T-helper 9 cell (primary cell): ENCODE data around the gene SPNS2.

Experiments
- DNase-seq: peaks from one replicate; pipeline ENCODE4 v3.0.0-alpha.2; 2020

The SPNS2 gene

GRCh38 chr17:4538236-4539002 is 39.7 kb downstream of the SPNS2 start:
- no peak for DNase-seq

DNA sequence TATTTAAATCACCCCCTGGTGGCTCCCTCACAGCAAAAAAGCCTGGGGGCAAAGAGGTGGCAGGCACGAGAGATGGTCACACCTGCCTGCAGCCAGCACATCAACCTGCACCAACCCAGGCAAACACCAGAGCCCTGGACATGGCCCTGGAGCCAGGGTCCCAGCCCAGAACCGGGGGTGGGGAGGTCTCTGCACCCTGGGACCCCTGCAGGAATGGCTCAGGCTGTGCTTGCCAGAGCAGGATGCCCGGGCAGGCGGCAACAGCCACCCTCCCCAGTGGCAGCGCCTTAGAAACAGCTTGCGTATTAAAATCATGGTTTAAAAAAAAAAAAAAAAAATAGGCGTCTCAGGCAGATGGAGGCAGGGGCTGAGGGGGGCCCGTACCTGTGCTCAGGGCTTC is 40.3 kb downstream of the SPNS2 start:
- DNase-seq, result no peak

DNA sequence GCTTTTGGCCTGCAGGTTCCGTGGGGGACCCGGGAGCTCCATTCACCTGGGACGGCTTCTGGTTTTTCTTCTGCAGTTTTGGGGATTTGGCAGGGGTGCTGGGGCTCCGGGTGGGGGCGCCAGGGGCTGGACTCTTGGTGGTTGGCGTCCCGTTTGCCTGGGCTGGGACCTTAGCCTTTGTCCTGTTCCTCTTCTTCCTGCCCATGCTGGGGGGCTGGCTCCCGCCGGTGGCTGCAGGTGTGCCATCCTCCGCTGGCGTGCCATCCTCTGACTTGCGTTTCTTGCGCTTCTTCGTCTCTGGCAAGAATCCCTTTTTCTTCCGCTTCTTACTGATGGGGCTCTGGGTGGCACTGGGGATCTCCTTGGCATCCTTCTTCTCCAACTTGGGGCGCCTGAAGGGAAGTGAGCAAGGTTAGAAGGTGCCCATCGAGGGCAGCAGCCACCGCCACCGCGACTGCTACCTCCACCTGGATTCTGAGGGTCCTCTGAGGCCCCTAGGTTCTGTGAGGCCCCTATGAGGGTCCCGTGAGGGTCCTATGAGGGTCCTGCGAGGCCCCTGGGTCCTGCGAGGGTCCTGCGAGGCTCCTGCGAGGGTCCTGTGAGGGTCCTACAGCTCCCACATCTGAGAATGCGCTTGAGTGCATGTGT is 41.0 kb downstream of the SPNS2 start:
- no peak for DNase-seq

DNA sequence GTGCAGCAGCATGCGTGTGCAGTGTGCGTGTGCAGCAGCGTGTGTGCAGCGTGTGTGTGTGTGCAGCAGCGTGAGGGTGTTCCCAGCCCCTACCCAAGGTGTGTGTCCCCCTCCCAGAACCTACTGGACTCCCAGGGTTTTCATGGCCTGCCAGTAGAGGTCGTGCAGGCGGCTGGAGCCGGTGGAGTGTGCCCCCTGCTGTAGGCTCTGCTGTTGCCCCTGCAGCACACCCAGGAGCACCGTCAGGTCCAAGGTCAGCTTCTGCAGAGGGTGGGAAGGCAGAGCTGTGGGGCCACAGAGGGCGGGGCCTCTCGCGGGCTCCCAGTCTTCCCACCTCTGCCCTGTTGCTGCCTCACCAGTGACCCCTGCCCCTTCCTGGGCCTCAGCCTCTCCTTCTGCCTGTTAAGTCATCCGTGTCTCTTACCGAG is 41.6 kb downstream of the SPNS2 start:
- no peak for DNase-seq

DNA sequence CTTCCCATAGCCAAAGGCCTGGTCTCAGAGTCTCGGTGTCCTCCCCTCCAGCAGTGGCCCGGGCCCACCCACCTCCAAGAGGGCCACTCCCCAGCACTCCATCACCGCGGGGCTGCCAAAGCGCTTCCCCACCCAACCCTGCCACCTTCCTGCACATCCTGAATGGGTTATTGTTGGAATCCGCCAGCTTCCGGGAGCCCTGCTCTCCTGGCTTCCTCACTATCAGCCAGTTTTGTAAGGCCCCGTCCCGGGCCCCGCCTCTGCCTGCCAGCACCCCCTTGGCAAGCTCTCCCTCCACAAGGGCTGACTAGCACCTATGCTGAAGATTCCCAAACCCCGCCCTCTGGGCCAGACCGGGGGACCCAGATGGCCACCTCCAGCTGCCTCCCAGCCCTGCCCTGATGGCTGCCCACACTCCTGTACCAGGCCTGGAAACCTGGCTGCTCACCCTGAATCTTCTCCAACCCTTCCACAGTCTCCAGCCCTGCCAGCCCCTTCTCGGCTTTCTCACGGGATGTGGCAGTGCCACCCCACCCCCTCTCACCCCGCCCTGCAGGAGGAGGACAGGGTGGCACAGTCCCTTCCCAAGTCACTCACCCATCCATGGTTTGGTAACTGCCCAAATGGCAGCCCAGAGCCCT is 42.1 kb downstream of the SPNS2 start:
- no peak for DNase-seq

DNA sequence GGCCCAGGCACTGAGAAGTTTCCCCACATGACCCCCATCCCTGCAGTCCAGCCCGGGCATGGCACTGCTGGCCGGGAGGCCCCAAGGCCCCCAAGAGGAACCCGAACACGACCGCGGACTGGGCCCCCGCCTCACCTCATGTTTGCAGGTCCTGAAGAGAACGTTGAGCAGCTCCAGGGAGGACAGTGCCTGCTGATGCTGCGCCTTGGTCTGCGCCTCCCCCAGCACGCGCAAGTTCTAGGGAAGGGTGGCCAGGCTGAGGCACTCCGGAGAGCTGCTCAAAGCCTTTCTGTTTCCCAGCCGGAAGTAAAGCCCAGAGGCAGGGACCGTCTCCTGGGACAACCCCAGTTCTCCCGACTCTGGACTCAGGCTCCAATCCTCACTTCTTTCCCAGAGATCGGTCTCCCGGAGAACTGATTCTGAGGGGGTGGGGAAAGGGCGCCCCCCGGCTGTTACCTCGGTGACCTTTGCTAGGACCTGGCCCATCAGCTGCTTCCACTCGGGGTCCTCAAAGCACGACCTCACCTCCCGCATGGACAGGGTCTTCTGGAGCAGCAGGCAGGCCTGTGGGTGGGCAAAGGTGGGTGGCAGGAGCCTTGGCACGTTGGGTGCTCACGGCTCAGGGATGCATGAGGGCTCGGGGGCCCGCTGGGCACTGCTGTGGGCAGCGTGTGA is 42.8 kb downstream of the SPNS2 start:
- DNase-seq, result no peak

- no peak for DNase-seq
Measured at GRCh38 chr17:4542003-4542725, 43.5 kb downstream of the SPNS2 start.

DNA sequence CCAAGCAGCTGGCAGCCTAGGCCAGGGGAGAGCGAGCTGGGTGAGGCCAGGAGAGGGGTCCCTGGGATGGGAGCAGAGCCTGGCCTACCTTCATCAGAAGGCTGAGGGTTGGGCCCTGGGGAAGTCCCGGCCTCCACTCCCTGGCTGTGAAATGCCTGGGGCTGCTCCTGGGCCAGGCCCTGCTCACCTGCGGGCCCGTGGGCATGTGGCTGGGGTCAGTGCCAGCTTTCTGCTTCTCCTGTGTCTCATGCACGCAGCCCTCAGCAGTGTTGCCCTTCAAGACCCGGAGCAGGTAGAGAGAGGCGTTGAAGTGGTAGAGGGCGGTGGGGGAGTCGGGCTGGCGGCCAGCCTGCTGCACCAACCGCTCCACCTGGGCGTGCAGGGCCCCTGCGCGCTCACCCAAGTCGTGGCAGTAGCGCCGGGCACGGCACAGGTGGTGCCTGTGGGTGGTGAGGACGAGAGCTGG is 44.1 kb downstream of the SPNS2 start:
- no peak for DNase-seq

- DNase-seq, result no peak
Measured at GRCh38 chr17:4543557-4544026, 44.9 kb downstream of the SPNS2 start.

DNA sequence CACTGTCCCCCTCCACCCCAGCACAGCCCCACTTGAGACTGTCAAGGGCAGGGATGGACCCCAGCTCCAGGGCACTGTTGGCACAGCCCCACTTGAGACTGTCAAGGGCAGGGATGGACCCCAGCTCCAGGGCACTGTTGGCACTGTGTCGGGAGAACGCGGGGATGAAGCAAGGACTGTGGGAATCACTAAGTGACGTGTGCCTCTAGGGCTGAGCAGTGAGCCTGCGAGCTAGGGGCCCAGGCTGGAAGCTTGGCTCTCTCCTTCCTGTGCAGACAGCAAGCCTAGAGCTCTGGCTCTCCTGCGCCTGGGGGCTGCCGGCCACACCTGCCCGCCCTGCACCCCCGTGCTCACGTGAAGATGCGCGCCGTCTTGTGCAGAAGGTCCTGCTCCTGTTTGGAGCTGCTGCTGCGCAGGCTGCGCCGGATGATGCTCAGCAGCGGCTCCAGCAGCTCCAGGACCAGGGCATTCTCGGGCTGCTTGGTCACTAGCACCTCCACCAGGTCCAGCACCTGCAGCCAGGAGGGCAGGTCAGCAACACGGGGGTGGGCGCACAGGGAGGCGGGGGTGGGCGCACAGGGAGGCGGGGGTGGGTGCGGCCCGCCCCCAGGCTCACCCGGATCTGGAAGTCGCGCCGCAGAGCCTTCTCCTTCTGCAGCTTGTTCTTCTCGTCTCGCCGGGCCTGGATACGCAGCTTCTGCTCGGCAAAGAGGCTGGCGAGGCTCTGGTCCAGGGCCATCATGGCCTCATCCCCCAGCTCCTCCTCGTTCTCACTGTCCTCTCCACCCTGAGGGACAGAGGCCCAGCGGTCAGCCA is 45.7 kb downstream of the SPNS2 start:
- DNase-seq, result no peak

- DNase-seq, result no peak
Measured at GRCh38 chr17:4544951-4545216, 46.2 kb downstream of the SPNS2 start.

DNA sequence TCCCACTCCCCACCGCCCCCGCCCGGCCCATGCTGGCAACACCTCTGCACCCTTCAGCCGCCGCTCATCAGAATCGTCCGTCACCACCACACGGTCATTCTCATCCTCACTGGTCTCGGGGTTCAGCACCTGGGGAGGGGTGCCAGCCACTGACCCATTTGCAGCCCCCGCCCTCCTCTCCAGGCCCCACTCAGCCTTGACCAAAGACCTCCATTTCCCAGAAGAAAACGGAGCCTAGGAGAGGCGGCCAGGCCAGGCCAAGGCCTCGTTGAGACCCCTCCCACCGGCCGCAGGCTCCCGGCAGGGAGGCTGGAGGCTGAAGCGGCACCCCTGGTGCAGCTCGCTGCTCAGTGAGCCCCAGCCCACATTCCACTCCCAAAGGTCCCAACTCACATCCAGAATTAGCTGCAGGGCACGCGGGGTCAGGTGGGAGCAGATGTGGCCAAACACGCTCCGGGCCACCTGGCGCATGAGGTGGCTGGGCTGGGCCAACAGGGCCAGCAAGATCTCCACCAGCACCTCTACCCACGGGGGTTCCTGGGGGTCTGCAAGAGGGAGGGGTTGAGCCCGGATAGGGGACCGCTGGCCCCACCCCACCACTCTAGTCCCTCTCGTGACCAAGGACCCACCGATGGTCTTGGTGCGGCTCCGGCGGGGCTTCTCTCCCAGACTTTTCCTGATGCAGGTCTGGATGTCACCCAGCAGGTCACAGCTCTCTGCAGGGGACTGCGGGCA is 46.7 kb downstream of the SPNS2 start:
- DNase-seq, result no peak

DNA sequence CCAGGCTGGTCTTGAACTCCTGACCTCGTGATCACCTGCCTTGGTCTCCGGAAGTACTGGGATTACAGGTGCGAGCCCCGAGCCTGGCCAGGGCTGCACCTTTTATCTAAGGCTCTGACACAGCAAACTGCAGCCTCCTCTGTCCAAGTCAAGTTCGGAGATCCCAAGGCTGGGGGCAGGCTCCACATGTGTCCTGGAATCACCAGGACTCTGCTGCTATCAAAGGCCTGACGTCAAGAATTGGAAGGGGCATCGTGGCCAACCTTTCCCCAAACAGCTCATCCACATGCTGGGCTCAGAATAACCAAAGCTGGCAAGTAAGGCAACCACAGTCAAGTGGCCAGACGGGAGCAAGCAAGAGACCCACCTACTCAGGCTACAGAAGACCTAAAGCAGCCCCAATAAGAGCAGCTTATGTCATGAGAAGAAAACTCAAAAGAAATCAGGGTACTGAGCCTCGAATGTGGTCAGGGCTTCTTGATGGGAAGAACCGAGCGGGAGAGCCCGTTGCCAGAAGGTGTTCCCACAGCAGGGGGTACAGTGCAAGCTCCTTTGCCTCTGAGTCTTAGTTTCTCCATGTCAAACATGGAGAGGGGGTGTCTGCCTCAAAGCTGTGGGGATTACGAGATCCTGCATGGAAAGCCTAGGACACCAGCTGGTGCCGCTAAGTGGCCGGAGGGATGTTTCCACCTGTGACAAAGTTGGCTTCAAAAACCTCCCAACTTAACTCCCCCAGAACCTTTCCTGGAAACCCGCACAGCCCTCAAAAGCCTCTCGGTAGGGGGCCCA is 48.6 kb downstream of the SPNS2 start:
- DNase-seq, result no peak

GRCh38 chr17:4548061-4548461 is 49.4 kb downstream of the SPNS2 start:
- DNase-seq, result no peak

- DNase-seq, result no peak
Measured at GRCh38 chr17:4548721-4549531, 50.2 kb downstream of the SPNS2 start.

- no peak for DNase-seq
Measured at GRCh38 chr17:4549781-4550533, 51.3 kb downstream of the SPNS2 start.

DNA sequence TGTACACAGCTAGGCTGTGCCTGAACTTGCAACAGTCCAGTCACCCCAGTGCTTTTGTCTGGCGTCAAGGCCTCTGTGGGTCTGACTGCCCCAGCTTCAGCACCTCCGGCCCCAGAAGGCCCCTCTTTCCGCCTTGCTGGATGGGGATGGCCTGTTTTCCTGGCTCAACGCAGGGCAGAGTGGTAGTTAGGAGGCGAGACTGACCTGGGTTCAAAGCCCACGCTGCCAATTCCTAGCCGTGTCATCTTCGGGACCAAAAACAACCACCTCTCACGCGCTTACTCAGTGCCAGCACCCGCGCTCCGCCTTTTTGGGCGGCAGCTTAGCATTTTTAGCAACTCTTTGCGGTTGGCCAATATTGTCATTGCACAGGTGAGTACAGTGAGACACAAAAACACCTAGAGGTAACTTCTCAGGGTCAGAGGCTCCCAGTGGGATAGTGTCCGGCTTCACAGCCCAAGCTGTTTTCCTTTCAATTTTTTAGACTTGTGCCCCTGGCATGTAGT is 51.9 kb downstream of the SPNS2 start:
- no peak for DNase-seq

GRCh38 chr17:4551141-4551540 is 52.5 kb downstream of the SPNS2 start:
- no peak for DNase-seq
